GM12891 (cell line): ENCODE data around the gene DENND5B.

ENCODE experiments used
- DNase-seq: peaks from one replicate; pipeline ENCODE4 v3.0.0; 2011; ENCODE audit warnings: low spot score; ENCODE audit not compliant: insufficient read length
- FAIRE-seq: peaks from 2 replicates; lab custom pipeline; 2011; peaks lifted over from hg19 to GRCh38; lab: Jason Lieb, UNC
- PAX5 ChIP-seq: IDR thresholded peaks from 2 replicates; pipeline ENCODE4 v1.6.1; 2011; ENCODE audit warnings: low read length, moderate library complexity, mild to moderate bottlenecking; ENCODE audit not compliant: insufficient read depth, severe bottlenecking
- POLR2A ChIP-seq: IDR thresholded peaks from 2 replicates; pipeline ENCODE4 v1.6.1; 2011; ENCODE audit warnings: low read depth, low read length, control low read depth
- POLR2AphosphoS5 ChIP-seq: IDR thresholded peaks from 2 replicates; pipeline ENCODE4 v1.6.1; 2011; ENCODE audit warnings: low read depth, low read length, control low read depth
- POU2F2 ChIP-seq: IDR thresholded peaks from 2 replicates; pipeline ENCODE4 v1.6.1; 2011; ENCODE audit warnings: low read depth, mild to moderate bottlenecking, control low read depth, low read length, moderate library complexity
- SPI1 ChIP-seq: IDR thresholded peaks from 2 replicates; pipeline ENCODE4 v1.6.1; 2011; ENCODE audit warnings: low read depth, low read length, control low read depth
- TAF1 ChIP-seq: IDR thresholded peaks from 2 replicates; pipeline ENCODE4 v1.6.1; 2011; ENCODE audit warnings: low read depth, low read length, control low read depth

DENND5B gene

DNA sequence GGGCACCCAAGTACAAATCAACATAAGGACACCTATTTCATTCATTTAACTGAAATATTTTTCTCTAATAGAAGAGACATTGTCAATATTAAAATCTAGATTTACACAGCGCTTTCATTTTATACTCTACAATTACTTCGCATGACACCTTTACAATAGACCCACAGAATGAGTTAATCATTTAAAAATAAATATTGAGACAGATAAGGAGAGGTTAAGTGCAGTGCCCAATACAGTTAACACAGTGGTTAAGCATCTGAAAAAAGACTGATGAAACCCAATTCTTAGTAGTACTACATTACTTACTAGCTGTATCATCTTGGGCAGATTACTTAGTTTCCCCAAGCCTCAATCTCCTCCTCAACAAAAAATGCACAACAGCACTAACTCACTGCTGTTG, 116.2 kb downstream of the DENND5B start:
- FAIRE-seq, result no peak
- no peak for TF ChIP-seq POU2F2

DNA sequence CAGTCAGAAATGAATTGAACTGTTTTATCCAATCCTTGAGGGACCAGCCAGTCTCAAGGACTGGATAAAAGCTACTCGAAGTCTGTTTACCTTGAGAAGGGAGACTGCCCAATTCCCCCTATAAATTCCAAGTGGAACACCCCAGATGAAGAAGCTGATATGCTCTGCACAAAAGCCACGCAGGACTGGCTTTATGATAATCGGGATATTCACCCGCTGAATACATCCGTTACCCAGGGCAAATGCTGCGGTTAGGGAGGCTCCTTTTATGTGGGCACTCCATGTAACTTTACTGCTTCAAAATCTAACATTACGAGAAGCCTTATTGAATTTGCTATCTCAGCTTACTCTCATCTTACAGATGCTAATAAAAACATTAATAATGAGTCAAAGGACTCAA, 119.1 kb downstream of the DENND5B start:
- no peak for DNase-seq
- no peak for FAIRE-seq
- TF ChIP-seq POU2F2, result no peak
- no peak for TF ChIP-seq POLR2AphosphoS5
- TF ChIP-seq POLR2A, result no peak
- TF ChIP-seq SPI1, result no peak
- TF ChIP-seq PAX5, result no peak
- TF ChIP-seq TAF1, result no peak

More for the DNA sequence above, 116.2 kb downstream of the DENND5B start:
- DNase-seq, result no peak

DNA sequence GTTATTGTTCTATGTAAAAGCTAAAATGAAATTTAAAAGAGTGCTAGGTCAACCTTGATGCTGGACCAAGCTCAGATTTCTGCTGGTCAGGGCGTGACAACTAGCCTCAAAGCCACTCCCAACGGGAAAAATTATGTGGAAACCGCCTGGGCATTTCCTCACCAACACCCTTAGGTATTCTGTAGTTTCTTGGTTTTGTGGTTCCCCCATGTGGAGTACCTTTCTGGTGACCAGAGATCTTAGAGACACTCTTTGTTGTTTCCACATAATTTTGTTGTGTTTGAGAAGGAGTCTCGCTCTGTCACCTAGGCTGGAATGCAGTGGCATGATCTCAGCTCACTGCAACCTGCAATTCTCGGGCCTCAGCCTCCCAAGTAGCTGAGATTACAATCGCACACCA, 119.9 kb downstream of the DENND5B start:
- FAIRE-seq (no peak), DNase-seq (no peak)
- TF ChIP-seq SPI1 (no peak), PAX5 (no peak), POLR2A (no peak), POU2F2 (no peak), TAF1 (no peak), POLR2AphosphoS5 (no peak)

DNA sequence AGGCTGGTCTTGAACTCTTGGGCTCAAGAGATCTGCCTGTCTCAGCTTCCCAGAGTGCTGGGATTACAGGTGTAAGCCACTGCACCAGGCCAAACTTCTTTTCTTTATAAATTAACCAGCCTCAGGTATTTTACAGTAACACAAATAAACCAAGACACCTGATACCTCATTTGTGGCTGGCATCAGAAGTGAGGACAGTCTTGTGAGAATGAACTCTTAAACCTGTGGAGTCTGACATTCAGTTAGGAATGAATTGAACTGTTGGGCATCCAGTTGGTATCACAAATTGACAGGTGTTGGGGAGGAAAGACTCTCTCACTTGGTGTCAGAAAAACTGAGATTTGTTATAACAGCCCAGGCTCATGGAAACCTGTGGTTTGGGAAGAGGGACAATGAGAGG, 120.5 kb downstream of the DENND5B start:
- no peak for FAIRE-seq
- no peak for DNase-seq
- TF ChIP-seq POLR2AphosphoS5, result no peak
- no peak for TF ChIP-seq POU2F2
- TF ChIP-seq SPI1, result no peak
- no peak for TF ChIP-seq TAF1
- TF ChIP-seq PAX5, result no peak
- no peak for TF ChIP-seq POLR2A

DNA sequence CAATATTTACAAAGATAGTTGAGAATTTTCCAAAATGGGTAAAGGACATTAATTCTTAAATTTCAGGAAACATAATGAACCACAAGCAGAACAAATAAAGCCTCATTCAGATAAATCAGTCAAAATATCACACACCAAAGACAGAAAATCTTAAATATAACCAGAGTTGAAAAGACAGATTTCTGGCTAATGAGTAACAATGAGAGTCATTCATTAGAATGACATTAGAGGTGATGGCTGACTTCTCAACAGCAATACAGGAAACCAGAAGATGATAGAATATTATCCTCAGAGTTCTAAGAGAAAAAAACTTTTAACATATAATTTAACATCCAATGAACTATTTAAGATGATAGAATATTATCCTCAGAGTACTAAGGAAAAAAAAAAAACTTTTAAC, 124.2 kb downstream of the DENND5B start:
- no peak for TF ChIP-seq POU2F2
- FAIRE-seq, result no peak
- no peak for DNase-seq

DNA sequence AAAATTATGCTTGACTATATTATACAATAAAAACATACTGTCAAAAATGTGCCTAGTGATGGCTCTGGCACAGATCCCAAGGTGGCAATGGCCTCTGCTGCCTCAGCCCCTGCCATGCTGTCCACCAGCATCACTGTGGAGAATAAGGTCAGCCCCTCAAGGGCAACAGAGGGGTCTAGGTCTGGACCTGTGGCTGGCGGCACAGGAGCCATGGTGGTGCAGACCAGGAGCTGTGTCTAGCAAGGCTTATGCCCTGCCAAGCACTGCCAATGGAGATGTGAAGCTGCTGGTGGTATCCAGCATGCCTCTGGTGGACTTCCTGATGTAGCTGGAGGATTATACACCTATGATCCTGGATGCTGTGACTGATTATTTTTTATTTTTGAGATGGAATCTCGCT, 125.9 kb downstream of the DENND5B start:
- TF ChIP-seq POLR2A, result no peak
- TF ChIP-seq SPI1, result no peak
- no peak for TF ChIP-seq PAX5
- no peak for TF ChIP-seq TAF1
- TF ChIP-seq POLR2AphosphoS5, result no peak
- no peak for TF ChIP-seq POU2F2
- no peak for DNase-seq
- FAIRE-seq, result no peak

DNA sequence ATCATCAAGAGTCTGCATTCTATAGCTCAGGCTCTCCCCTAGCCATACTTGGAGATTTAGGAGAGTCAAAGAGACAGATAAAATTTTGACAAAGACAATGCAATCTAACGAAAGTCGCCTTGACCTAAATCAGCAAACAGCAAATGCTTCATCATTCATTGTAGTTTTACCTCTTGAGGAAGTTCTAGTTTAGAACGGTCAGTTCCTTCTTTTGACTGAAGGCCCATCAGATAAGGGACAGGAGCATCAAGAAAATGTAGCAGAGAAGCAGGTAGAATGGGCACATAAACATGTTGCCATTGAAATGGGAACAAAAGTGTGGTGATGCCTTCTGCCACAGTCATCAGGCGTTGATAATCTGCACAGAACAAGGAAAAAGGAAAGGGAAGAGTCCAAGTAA, 130.9 kb downstream of the DENND5B start:
- TF ChIP-seq PAX5, result no peak
- TF ChIP-seq POLR2A, result no peak
- no peak for TF ChIP-seq SPI1
- TF ChIP-seq TAF1, result no peak
- TF ChIP-seq POLR2AphosphoS5, result no peak
- TF ChIP-seq POU2F2, result no peak
- no peak for FAIRE-seq
- DNase-seq, result no peak

DNA sequence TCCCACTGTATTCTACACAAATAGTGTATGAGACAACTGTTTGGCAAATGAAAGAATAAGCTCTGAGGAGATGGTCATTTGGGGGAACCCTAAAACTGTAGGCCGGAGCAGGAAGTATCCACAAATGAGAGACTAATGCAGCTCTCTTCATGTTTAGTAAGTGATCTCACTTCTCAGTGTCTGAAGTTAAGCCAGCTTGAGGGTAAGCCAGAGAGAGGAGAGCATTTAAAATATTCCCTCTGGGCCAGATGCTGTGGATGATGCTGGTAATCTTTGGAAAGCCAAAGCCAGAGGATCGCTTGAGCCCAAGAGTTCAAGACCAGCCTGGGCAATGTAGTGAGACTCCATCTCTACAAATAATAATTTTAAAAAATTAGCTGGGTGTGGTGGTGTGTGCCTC, 134.4 kb downstream of the DENND5B start:
- TF ChIP-seq PAX5 (no peak), POLR2AphosphoS5 (no peak), POLR2A (no peak), SPI1 (no peak), POU2F2 (no peak), TAF1 (no peak)
- no peak for FAIRE-seq
- DNase-seq, result no peak

DNA sequence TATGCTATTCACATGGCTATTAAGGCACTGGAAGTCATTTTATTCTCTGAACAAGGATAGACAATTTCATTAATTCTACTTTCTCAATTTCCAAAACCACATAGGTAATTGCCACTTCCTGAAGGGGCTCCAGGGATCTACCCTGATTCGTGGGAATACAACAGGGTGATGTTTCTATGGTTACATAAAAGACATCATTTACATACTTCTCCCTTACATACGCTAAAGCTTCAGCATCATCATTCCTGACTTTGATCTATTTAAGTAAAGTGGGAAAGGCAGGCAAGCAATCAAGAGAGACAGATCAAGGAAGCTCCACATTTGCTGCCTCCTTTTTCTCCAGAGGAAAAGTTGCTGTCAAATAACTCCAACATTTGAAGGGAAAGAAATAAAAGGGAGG, 146.2 kb downstream of the DENND5B start:
- TF ChIP-seq SPI1 (no peak), TAF1 (no peak), POLR2AphosphoS5 (no peak), POU2F2 (no peak), POLR2A (no peak), PAX5 (no peak)
- FAIRE-seq (no peak), DNase-seq (no peak)

DNA sequence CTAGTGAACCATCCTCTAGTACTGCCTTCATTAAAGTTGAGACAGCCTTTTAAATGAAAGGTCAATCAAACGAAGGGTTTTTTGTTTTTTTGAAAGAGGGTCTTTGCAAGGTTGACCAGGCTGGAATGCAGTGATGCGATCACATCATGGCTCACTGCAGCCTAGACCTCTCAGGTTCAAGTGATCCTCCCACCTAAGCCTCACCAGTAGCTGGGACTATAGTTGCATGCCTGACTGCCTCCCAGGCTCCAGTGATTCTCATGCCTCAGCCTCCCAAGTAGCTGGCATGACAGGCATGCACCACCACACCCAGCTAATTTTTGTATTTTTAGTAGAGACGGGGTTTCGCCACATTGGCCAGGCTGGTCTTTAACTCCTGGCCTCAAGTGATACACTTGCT, 150.3 kb downstream of the DENND5B start:
- FAIRE-seq, result no peak
- DNase-seq, result no peak
- TF ChIP-seq PAX5, result no peak
- TF ChIP-seq POLR2AphosphoS5, result no peak
- TF ChIP-seq POLR2A, result no peak
- no peak for TF ChIP-seq SPI1
- TF ChIP-seq TAF1, result no peak
- TF ChIP-seq POU2F2, result no peak

DNA sequence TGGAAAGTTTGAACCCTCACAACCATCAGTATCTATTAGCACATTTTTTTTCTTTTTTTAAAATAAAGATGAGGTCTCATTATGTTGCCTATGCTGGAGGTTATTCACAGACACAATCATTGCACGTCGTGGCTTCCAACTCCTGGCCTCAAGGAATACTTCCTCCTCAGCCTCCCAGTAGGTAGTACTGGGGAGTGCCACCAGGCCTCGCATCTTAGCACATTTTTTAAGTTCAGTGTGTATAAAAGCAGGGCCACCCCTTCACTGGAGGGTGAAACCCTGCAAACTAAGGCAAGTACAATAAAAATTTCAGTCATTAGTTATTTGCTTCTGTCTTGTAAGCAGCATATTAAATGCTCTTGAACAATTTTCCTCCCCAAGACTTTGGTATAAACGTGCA, 150.8 kb downstream of the DENND5B start:
- FAIRE-seq, result no peak
- no peak for TF ChIP-seq POLR2AphosphoS5
- TF ChIP-seq PAX5, result no peak
- no peak for TF ChIP-seq POLR2A
- TF ChIP-seq POU2F2, result no peak
- DNase-seq, result no peak
